ENCODE measurements around the gene FUBP1.

DNA sequence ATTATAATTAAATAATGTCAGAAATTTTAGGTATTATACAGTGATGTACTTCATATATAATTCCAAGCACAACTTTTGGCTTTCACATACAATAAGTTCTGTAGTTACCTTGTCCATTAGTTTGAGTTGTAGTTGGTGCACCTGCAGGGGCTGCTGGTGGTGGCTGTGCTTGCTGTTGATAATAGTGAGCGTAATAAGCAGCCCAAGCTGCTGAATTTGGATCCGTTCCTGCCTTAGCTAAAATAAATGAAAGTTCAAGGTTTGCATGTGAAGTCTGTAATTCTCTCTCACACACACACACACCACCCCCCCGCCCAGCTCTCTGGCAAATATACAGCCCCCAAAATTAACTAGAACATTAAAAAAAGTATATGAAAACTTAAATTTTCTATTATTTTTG is 22.4 kb downstream of the FUBP1 start:
- TF ChIP-seq, protein P1, sequence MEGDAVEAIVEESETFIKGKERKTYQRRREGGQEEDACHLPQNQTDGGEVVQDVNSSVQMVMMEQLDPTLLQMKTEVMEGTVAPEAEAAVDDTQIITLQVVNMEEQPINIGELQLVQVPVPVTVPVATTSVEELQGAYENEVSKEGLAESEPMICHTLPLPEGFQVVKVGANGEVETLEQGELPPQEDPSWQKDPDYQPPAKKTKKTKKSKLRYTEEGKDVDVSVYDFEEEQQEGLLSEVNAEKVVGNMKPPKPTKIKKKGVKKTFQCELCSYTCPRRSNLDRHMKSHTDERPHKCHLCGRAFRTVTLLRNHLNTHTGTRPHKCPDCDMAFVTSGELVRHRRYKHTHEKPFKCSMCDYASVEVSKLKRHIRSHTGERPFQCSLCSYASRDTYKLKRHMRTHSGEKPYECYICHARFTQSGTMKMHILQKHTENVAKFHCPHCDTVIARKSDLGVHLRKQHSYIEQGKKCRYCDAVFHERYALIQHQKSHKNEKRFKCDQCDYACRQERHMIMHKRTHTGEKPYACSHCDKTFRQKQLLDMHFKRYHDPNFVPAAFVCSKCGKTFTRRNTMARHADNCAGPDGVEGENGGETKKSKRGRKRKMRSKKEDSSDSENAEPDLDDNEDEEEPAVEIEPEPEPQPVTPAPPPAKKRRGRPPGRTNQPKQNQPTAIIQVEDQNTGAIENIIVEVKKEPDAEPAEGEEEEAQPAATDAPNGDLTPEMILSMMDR (IDR thresholded peaks at IDR 0.05), result no peak
- TF ChIP-seq POLR2A (IDR thresholded peaks at IDR 0.05), result no peak

All from right lobe of liver (tissue), 4 donors.